ENCODE measurements around the gene FBXL15.

FBXL15 gene

GRCh38 chr10:102410429-102411073, 10.1 kb upstream of the FBXL15 start:
- H3K23ac ChIP-seq (ENCODE audit: low read length), result no peak overlapping the region
- peak overlapping the region; percentile 69 for H3K4me2 ChIP-seq (ENCODE audit: low read length)
- H2AK5ac ChIP-seq (ENCODE audit: low read length), result no peak overlapping the region
- H4K8ac ChIP-seq (ENCODE audit: low read depth, low read length), result no peak overlapping the region
- no peak overlapping the region for H3K27ac ChIP-seq (ENCODE audit: low read depth, low read length)
- no peak overlapping the region for H3K18ac ChIP-seq (ENCODE audit: low read length)
- peaks cover 4 to 13% of the 10 kb centered on the region in 2 experiments for H3K4me1 ChIP-seq (ENCODE audit: control insufficient read depth in 1 of 2, insufficient read depth in 2 of 2, low read length in 2 of 2)
- no peak overlapping the region for H3K14ac ChIP-seq (ENCODE audit: low read length)
- peak in 1 of 2 donors; percentile 44 for DNase-seq
- WGBS (ENCODE audit: extremely low coverage, insufficient coverage, insufficient read length), result no CpG with 5 or more reads among the region's 48 CpGs
- no peak overlapping the region for H4K12ac ChIP-seq (ENCODE audit: low read depth, low read length)
- H2AFZ ChIP-seq (ENCODE audit: insufficient read depth, low read length, poor library complexity), result peak overlapping the region; percentile 13
- peaks cover 11% of the 10 kb centered on the region for H3K9me3 ChIP-seq (ENCODE audit: insufficient read depth, low read depth, low read length)
- no peak overlapping the region for H3K9ac ChIP-seq (ENCODE audit: low read length)
- H2BK12ac ChIP-seq (ENCODE audit: low read length), result no peak overlapping the region
- H3K4ac ChIP-seq (ENCODE audit: low read depth, low read length), result no peak overlapping the region
- H3K27me3 ChIP-seq (ENCODE audit: insufficient read depth, low read length), result peaks cover 46% of the 10 kb centered on the region
- no peak overlapping the region for H2BK120ac ChIP-seq (ENCODE audit: insufficient read depth, low read length, poor library complexity)
- H2BK5ac ChIP-seq (ENCODE audit: low read depth, low read length, poor library complexity), result no peak overlapping the region
- H3K4me3 ChIP-seq (ENCODE audit: low read depth, low read length), result peak overlapping the region; percentile 55
- no peaks in the 10 kb centered on the region for H3K79me2 ChIP-seq (ENCODE audit: control insufficient read depth, insufficient read depth, low read length, poor library complexity)
- no peaks in the 10 kb centered on the region for H3K36me3 ChIP-seq (ENCODE audit: control insufficient read depth in 1 of 2, insufficient read depth in 2 of 2, low read length in 2 of 2)
- H4K91ac ChIP-seq (ENCODE audit: low read depth, low read length), result no peak overlapping the region
- no peaks in the 10 kb centered on the region for H3K79me1 ChIP-seq (ENCODE audit: low read length)

GRCh38 chr10:102411341-102412255, 9.0 kb upstream of the FBXL15 start:
- Histone ChIP-seq H2AFZ (ENCODE audit: insufficient read depth, low read length, poor library complexity) (no peak overlapping the region), H3K79me2 (ENCODE audit: control insufficient read depth, insufficient read depth, low read length, poor library complexity) (no peaks in the 10 kb centered on the region), H2BK5ac (ENCODE audit: low read depth, low read length, poor library complexity) (no peak overlapping the region), H3K36me3 (ENCODE audit: control insufficient read depth in 1 of 2, insufficient read depth in 2 of 2, low read length in 2 of 2) (no peaks in the 10 kb centered on the region), H3K14ac (ENCODE audit: low read length) (no peak overlapping the region), H3K9me3 (ENCODE audit: insufficient read depth, low read depth, low read length) (peaks cover 11% of the 10 kb centered on the region), H3K4ac (ENCODE audit: low read depth, low read length) (no peak overlapping the region), H3K27ac (ENCODE audit: low read depth, low read length) (no peak overlapping the region), H3K4me2 (ENCODE audit: low read length) (no peak overlapping the region), H3K4me3 (ENCODE audit: low read depth, low read length) (no peak overlapping the region), H3K79me1 (ENCODE audit: low read length) (no peaks in the 10 kb centered on the region), H3K27me3 (ENCODE audit: insufficient read depth, low read length) (peaks cover 46% of the 10 kb centered on the region), H3K9ac (ENCODE audit: low read length) (no peak overlapping the region), H3K23ac (ENCODE audit: low read length) (peak overlapping the region; percentile 5), H2BK120ac (ENCODE audit: insufficient read depth, low read length, poor library complexity) (no peak overlapping the region), H4K91ac (ENCODE audit: low read depth, low read length) (no peak overlapping the region), H4K12ac (ENCODE audit: low read depth, low read length) (no peak overlapping the region), H4K8ac (ENCODE audit: low read depth, low read length) (no peak overlapping the region), H2AK5ac (ENCODE audit: low read length) (no peak overlapping the region), H3K18ac (ENCODE audit: low read length) (no peak overlapping the region), H2BK12ac (ENCODE audit: low read length) (no peak overlapping the region), H3K4me1 (ENCODE audit: control insufficient read depth in 1 of 2, insufficient read depth in 2 of 2, low read length in 2 of 2) (peaks cover 4 to 13% of the 10 kb centered on the region in 2 experiments)
- WGBS (ENCODE audit: extremely low coverage, insufficient coverage, insufficient read length), result no CpG with 5 or more reads among the region's 14 CpGs
- no peak for DNase-seq

DNA sequence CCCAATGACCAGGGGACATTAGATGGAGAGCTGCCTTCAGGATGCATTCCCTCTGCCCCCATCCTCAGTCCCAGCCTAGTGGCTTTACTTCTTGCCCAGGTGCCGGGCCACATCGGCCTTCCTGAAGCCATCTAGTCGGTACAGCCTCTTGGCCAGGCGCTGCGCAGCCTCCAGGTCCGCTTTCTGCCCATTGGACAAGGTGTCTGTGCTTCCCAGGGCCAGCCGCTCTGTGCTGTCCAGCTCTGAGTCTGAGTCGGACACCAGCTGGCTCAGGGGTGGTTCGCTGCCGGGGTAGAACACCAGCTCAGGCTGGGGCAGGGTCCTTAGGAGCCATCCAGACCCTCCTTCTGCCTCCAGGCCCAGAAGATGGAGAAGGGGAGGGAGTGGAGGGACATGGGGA, 8.3 kb upstream of the FBXL15 start:
- H4K8ac ChIP-seq (ENCODE audit: low read depth, low read length), result no peak overlapping the region
- no peak overlapping the region for H3K14ac ChIP-seq (ENCODE audit: low read length)
- H3K4me1 ChIP-seq (ENCODE audit: control insufficient read depth in 1 of 2, insufficient read depth in 2 of 2, low read length in 2 of 2), result peaks cover 4 to 13% of the 10 kb centered on the region in 2 experiments
- no peaks in the 10 kb centered on the region for H3K36me3 ChIP-seq (ENCODE audit: control insufficient read depth in 1 of 2, insufficient read depth in 2 of 2, low read length in 2 of 2)
- H3K23ac ChIP-seq (ENCODE audit: low read length), result no peak overlapping the region
- no peak overlapping the region for H3K4ac ChIP-seq (ENCODE audit: low read depth, low read length)
- H3K27me3 ChIP-seq (ENCODE audit: insufficient read depth, low read length), result peaks cover 46% of the 10 kb centered on the region
- H2BK12ac ChIP-seq (ENCODE audit: low read length), result no peak overlapping the region
- no peaks in the 10 kb centered on the region for H3K79me2 ChIP-seq (ENCODE audit: control insufficient read depth, insufficient read depth, low read length, poor library complexity)
- no peak overlapping the region for H4K91ac ChIP-seq (ENCODE audit: low read depth, low read length)
- H3K27ac ChIP-seq (ENCODE audit: low read depth, low read length), result no peak overlapping the region
- H3K4me3 ChIP-seq (ENCODE audit: low read depth, low read length), result no peak overlapping the region
- H2BK120ac ChIP-seq (ENCODE audit: insufficient read depth, low read length, poor library complexity), result no peak overlapping the region
- no peak overlapping the region for H3K9ac ChIP-seq (ENCODE audit: low read length)
- H3K4me2 ChIP-seq (ENCODE audit: low read length), result no peak overlapping the region
- no peak overlapping the region for H2AK5ac ChIP-seq (ENCODE audit: low read length)
- no peaks in the 10 kb centered on the region for H3K79me1 ChIP-seq (ENCODE audit: low read length)
- H4K12ac ChIP-seq (ENCODE audit: low read depth, low read length), result no peak overlapping the region
- DNase-seq, result no peak
- H2BK5ac ChIP-seq (ENCODE audit: low read depth, low read length, poor library complexity), result no peak overlapping the region
- no peak overlapping the region for H3K18ac ChIP-seq (ENCODE audit: low read length)
- peaks cover 11% of the 10 kb centered on the region for H3K9me3 ChIP-seq (ENCODE audit: insufficient read depth, low read depth, low read length)
- WGBS (ENCODE audit: extremely low coverage, insufficient coverage, insufficient read length), result no CpG with 5 or more reads among the region's 10 CpGs
- H2AFZ ChIP-seq (ENCODE audit: insufficient read depth, low read length, poor library complexity), result no peak overlapping the region

GRCh38 chr10:102413053-102413705, 7.5 kb upstream of the FBXL15 start:
- no peak overlapping the region for H4K91ac ChIP-seq (ENCODE audit: low read depth, low read length)
- no peak overlapping the region for H4K12ac ChIP-seq (ENCODE audit: low read depth, low read length)
- no peak overlapping the region for H3K27ac ChIP-seq (ENCODE audit: low read depth, low read length)
- no peaks in the 10 kb centered on the region for H3K79me2 ChIP-seq (ENCODE audit: control insufficient read depth, insufficient read depth, low read length, poor library complexity)
- H2BK120ac ChIP-seq (ENCODE audit: insufficient read depth, low read length, poor library complexity), result no peak overlapping the region
- no CpG with 5 or more reads among the region's 5 CpGs for WGBS (ENCODE audit: extremely low coverage, insufficient coverage, insufficient read length)
- no peaks in the 10 kb centered on the region for H3K79me1 ChIP-seq (ENCODE audit: low read length)
- H2BK12ac ChIP-seq (ENCODE audit: low read length), result no peak overlapping the region
- no peak overlapping the region for H3K14ac ChIP-seq (ENCODE audit: low read length)
- peaks cover 9% of the 10 kb centered on the region for H3K9me3 ChIP-seq (ENCODE audit: insufficient read depth, low read depth, low read length)
- no peak for DNase-seq
- H3K36me3 ChIP-seq (ENCODE audit: control insufficient read depth in 1 of 2, insufficient read depth in 2 of 2, low read length in 2 of 2), result no peaks in the 10 kb centered on the region
- H3K4me3 ChIP-seq (ENCODE audit: low read depth, low read length), result no peak overlapping the region
- H4K8ac ChIP-seq (ENCODE audit: low read depth, low read length), result no peak overlapping the region
- no peak overlapping the region for H3K18ac ChIP-seq (ENCODE audit: low read length)
- H3K4me1 ChIP-seq (ENCODE audit: control insufficient read depth in 1 of 2, insufficient read depth in 2 of 2, low read length in 2 of 2), result peaks cover 4 to 10% of the 10 kb centered on the region in 2 experiments
- no peak overlapping the region for H3K23ac ChIP-seq (ENCODE audit: low read length)
- H2AK5ac ChIP-seq (ENCODE audit: low read length), result no peak overlapping the region
- no peak overlapping the region for H2AFZ ChIP-seq (ENCODE audit: insufficient read depth, low read length, poor library complexity)
- H3K27me3 ChIP-seq (ENCODE audit: insufficient read depth, low read length), result peaks cover 39% of the 10 kb centered on the region
- no peak overlapping the region for H3K4ac ChIP-seq (ENCODE audit: low read depth, low read length)
- H2BK5ac ChIP-seq (ENCODE audit: low read depth, low read length, poor library complexity), result no peak overlapping the region
- H3K9ac ChIP-seq (ENCODE audit: low read length), result no peak overlapping the region
- H3K4me2 ChIP-seq (ENCODE audit: low read length), result no peak overlapping the region

All from trophoblast cell (in vitro differentiated cells and primary cell).